GM19193 (cell line): Measurements from ENCODE around the gene CDC42SE2.

Experiments used
- POLR2A ChIP-seq: IDR thresholded peaks from 4 replicates; pipeline ENCODE4 v1.6.1; 2011; ENCODE audit not compliant: insufficient read depth, insufficient read length; ENCODE audit errors: extremely low read depth

CDC42SE2 gene

DNA sequence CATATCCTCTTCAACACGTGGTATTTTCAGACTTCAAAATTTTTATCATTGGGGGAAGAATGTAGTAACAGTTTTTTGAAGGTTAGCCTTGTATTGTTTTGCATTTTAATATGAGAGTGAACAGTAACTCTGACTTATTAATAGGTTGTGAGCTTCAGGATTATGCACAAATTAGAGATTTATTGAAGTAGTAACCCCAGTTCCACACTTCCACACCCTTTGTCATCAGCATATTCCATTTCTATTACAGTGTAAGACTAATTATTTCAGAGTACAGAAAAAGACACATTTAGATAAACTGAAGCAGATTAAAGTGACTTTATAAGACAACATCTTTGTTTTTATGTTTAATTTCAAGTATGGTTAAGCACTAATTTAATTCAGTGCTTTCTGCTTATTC lies 105.7 kb downstream of the CDC42SE2 start:
- no peak for TF ChIP-seq POLR2A

DNA sequence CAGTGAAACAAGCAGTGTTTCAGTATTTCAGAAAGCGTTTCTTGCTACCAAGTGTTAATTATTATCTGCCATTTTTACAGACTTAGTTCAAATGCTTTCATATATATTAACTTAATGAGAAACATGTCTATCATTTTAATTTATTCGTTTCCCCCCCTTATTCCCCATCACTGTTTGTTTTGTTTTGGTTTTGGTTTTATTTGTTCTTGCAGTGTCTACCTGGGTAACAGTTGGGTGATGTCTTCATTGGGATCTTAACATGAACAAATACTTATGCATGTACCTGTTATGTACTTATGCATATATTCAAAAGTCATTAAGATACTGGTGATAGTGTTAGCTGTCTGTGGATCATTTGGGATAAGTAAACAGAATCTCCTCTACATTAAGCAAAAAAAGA lies 108.0 kb downstream of the CDC42SE2 start:
- no peak for TF ChIP-seq POLR2A

DNA sequence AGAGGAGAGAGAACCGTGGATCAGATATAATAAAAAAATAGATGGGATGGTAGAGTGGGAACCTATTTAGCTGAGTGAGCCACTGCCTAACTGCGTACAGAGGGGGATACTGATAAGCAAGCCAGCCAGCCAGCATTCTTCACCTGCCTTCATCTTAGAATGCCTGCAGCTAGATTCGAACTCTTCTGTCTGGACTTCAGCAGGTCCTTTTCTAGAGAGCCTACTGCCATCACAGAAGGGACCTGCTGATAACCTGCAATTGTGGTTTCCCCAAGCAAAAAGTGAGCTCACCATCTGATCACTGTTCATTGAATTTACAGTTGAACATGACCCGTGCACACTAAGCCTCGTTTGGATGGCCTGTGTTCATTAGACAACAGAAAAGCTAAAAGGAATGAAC lies 109.4 kb downstream of the CDC42SE2 start:
- TF ChIP-seq POLR2A, result no peak

- TF ChIP-seq POLR2A, result no peak
These were observed 111.5 kb downstream of the CDC42SE2 start for GRCh38 chr5:131375351-131375750.

DNA sequence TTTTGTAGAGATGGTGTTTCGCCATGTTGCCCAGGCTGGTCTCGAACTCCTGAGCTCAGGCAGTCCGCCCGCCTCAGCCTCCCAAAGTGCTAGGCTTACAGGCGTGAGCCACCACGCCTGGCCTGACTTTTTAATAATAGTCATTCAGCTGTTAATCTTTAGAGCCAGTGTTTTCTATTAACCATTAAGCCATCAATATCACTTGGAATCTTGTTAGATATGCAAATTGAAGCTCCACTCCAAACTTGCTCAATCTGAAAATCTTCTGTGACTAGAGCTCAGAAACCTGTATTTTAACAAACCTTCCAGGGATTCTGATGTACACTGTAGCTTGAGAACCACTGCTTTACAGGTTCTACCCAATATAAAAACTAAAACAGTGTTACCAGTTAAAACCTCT lies 113.5 kb downstream of the CDC42SE2 start:
- no peak for TF ChIP-seq POLR2A

GRCh38 chr5:131377785-131378325 lies 114.0 kb downstream of the CDC42SE2 start:
- TF ChIP-seq POLR2A, result no peak

GRCh38 chr5:131378721-131379541 lies 115.1 kb downstream of the CDC42SE2 start:
- TF ChIP-seq POLR2A, result no peak

DNA sequence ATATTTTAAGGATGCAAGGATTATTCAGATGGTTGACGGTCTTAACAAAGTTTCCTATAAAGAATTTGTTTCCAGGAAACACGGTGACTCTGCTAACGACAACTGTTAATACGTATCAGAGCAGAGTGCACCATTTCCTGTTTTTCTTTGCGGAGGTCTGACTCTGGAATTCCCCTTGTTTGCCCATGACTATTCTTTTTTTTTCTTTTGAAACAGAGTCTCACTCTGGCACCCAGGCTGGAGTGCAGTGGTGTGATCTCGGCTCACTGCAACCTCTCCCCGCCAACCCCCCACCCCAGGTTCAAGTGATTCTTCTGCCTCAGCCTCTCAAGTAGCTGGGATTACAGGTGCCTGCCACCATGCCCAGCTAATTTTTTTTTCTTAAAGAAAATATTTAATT lies 115.9 kb downstream of the CDC42SE2 start:
- TF ChIP-seq POLR2A, result no peak

- TF ChIP-seq POLR2A, result no peak
These were observed 117.2 kb downstream of the CDC42SE2 start for GRCh38 chr5:131381021-131381420.

GRCh38 chr5:131381777-131382176 lies 117.9 kb downstream of the CDC42SE2 start:
- no peak for TF ChIP-seq POLR2A

GRCh38 chr5:131382407-131383395 lies 118.8 kb downstream of the CDC42SE2 start:
- TF ChIP-seq POLR2A, result no peak

DNA sequence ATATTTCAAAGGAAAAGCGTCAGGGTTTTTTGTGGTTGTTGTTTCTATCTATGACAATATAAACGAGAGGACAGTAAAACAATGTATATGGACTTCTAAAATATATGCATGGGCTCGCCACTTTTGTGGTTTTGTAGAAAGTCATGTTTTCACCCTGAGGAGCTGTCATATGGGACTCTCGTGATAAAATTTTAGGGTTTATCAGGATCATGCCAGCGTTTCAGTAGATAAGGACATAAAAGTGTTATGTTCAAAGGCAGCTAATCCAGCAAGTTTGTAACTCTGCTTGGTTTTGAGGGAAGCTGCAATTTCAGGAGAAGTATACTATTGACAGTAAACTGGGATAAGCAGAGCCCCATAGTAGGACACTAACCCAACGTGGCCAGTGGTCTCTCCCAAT lies 120.3 kb downstream of the CDC42SE2 start:
- no peak for TF ChIP-seq POLR2A

- no peak for TF ChIP-seq POLR2A
These were observed 120.9 kb downstream of the CDC42SE2 start for GRCh38 chr5:131384616-131385214.

GRCh38 chr5:131386124-131386523 lies 122.3 kb downstream of the CDC42SE2 start:
- TF ChIP-seq POLR2A, result no peak

GRCh38 chr5:131386779-131387178 lies 122.9 kb downstream of the CDC42SE2 start:
- TF ChIP-seq POLR2A, result no peak
